HG03378 (cell line): ENCODE data around the gene SEMA3G.

Source experiments
- ATAC-seq: cut with Tn5 transposase; IDR thresholded peaks from one replicate; pipeline ENCODE4 v1.9.1; 2021; ENCODE audit warnings: mild to moderate bottlenecking, moderate library complexity; ENCODE audit not compliant: unreplicated experiment

Gene SEMA3G

GRCh38 chr3:52440249-52440551 lies 4.7 kb downstream of the SEMA3G start:
- no peak for ATAC-seq

- ATAC-seq: no peak
These were observed 5.3 kb downstream of the SEMA3G start for GRCh38 chr3:52439426-52440248.

DNA sequence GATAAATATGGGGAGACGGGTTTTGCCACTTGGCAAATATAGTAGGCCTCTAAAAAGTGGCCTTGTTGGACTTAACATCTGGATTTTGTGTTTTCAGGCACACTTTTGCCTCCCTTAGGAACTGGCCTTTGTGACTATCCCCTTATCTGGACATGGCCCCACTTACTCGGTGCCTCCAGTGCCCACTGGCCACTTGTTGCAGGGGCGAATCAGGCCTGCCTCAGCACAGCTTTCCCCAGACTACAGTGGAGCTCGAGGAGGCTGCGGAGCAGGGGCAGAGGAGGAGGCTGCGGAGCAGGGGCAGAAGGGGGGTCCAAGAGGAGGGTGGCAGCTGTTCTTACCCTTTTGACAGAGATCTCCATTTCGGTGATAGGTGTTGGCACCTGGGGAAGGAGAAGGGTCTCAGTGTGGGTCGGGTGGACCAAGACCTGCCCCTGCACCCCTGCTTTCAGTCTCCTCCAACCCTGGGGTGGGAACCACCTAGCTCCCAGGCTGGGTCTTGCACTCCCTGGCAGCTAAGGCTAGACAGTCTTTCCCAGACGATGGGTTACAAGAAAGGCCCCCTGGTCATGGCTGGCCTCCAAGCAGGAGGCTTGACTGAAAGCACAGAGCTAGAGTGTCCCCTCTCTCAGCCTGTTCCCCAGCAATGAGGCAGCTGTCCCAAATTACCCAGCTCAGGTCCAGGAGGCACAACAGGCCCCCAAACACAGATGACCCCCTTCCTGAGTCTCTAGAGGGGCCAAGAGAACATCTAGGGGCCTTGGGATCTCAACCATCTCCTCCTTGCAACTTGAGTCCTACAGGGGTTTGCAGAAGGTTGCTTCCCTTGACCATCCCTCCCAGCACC lies 6.1 kb downstream of the SEMA3G start:
- ATAC-seq: no peak

- ATAC-seq: no peak
These were observed 6.9 kb downstream of the SEMA3G start for GRCh38 chr3:52438104-52438376.

DNA sequence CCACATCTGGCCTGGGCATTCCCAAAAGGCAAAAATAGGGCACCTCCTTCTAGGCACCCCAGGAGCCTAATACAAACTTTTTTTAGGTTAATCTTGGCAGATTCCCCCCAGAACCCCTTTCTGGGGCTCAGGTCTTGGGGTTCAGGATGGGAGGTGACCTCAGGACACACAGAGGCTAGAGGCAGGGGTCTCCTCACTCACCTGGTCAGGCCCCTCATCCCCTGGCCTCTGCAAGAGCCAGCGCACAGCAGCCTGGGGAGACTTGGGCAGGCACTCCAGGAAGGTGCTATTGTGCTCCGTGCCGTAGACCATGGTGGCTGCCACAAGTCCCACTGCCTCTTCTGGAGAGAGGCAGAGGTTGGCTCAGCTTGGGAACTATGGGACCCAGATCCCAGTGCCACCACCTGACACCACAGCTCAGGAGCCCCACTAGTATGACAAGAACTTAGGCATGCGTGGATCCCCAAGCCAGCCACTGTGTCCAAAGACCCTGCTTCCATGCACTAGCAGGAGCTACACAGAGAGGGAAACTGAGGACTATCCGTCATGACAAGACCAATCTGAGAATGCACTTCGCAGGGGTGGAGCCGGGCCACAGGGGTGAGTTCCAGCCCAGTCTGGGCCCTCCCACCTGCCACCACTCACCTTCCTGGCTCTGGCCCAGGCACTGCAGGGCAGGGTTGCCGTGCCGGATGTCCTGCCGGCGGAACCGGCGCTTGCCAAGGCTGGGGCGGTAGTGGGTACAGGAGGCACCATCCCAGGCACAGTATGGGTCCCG lies 7.4 kb downstream of the SEMA3G start:
- ATAC-seq: no peak

GRCh38 chr3:52436500-52437149 lies 8.3 kb downstream of the SEMA3G start:
- ATAC-seq: no peak

- ATAC-seq: no peak
These were observed 9.4 kb downstream of the SEMA3G start for GRCh38 chr3:52435246-52436101.

- ATAC-seq: no peak
These were observed 10.3 kb downstream of the SEMA3G start for GRCh38 chr3:52434491-52435115.

DNA sequence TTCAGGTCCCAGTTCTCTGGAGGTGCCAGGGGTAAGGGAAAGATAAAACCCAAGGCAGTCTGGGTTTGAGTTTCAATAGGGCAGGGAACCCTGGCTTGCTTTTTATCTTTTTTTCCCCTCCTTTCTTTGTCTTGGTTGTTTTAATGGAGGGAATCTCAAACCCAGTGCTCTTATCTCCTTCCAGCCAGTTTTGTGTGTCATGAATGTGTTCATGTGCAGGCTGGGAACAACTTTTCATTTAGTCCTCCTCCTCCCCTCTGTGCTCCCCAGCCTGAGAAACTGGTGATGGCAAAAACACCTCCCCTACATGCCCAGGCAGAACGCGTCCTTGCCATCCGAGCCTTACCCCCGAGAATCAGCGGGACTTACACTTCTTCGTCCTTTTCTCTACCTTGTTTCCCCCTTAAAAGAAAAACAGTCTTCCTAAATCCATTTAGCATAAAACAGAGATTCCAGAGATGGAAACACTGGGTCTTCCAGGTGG lies 10.9 kb downstream of the SEMA3G start:
- ATAC-seq: no peak

DNA sequence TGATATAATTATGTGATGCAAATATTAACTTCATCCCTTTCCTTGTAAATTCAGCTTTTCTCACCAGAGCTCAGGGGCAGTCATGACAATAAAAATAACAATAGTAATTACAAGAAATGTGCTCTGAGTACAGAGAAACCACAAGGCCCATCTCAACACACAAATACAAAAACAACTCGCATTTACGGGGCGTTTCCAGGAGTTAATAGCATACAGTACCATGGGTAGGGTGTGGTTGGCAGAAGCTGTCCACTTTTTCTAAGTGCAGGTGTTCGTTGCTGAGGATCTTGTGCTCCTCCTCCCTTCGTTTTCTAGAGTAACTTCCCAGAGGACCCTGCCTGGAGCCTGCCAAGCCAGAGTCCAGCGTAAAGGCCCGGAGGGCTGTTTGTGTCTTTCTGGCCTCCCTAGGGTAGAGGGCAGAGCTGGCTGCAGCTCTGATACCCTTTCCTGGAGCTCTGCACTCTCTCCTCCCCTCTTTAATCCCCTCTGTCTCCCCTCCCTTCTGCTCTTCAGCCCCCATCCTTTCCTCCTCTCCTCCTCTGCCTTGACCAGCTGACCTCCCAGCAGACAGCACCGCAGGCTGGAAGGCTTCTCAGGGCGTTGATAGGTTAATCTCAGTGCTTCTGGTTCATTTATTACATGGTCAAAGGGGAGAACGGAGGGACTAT lies 11.4 kb downstream of the SEMA3G start:
- no peak for ATAC-seq

- ATAC-seq: no peak
These were observed 12.2 kb downstream of the SEMA3G start for GRCh38 chr3:52432691-52433141.

DNA sequence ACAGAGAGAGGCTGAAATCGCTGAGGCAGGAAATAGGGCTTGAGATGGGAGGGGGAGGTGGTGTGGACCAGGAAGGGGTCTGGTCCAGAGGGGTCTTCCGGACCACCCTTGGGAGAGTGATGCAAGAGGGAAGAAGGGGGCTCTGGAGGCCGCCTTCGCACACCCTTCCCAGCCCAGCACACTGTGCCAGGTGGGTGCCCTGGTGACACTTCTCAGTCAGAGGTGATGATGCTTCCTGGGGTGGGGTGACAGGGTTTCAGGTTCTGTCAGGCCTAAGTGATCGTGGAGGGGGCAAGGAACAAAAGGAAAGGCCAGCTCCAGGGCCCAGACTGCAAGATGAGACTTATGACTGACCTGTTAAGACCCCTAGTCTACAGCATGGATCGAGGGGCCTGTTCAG lies 12.7 kb downstream of the SEMA3G start:
- no peak for ATAC-seq

GRCh38 chr3:52431459-52432223 lies 13.3 kb downstream of the SEMA3G start:
- ATAC-seq: no peak

- no peak for ATAC-seq
These were observed 14.5 kb downstream of the SEMA3G start for GRCh38 chr3:52430416-52430810.

- ATAC-seq: no peak
These were observed 15.0 kb downstream of the SEMA3G start for GRCh38 chr3:52429779-52430415.

- ATAC-seq: no peak
These were observed 15.9 kb downstream of the SEMA3G start for GRCh38 chr3:52429031-52429430.

- no peak for ATAC-seq
These were observed 16.5 kb downstream of the SEMA3G start for GRCh38 chr3:52428151-52429005.
